Panc1 (cell line): Measurements from ENCODE around the gene GALNT18. TPM values are rescaled to one million over a fixed set of nuclear protein-coding genes. Genes with fewer than 3 reads are reported as not detected.

ENCODE experiments used
- ATAC-seq: fragments of 200-7000 bp; cut with Tn5 transposase; 2 replicates; pipeline ENCODE4 v1.9.1; 2020; ENCODE audit warnings: mild to moderate bottlenecking, moderate library complexity
- BruUV-seq: library from RNA; stranded (reverse); fragments of 400-500 nt; replicated peaks from 2 replicates; lab custom pipeline; 2021; lab: Mats Ljungman, UMichigan
- CTCF ChIA-PET: fragments of 300-600 bp; sonication (Branson Sonifier 250); formaldehyde crosslinking; loops from one replicate; lab custom pipeline; 2022; ENCODE audit warnings: antibody characterized with exemption; lab: Charles Lee
- POLR2A ChIA-PET: fragments of 300-600 bp; sonication (Branson Sonifier 250); formaldehyde crosslinking; loops from one replicate; lab custom pipeline; 2022; ENCODE audit warnings: antibody characterized with exemption; lab: Charles Lee
- DNase-seq: peaks from one replicate; pipeline ENCODE4 v3.0.0-alpha.2; 2010; ENCODE audit warnings: low read depth, low spot score
- H3K27ac ChIP-seq: 2 replicates; pipeline ENCODE4 v1.5.1; 2011; ENCODE audit warnings: mild to moderate bottlenecking, low read length, inconsistent platforms
- H3K27me3 ChIP-seq: fragments of 200-500 bp; sonication (Bioruptor generic); 2 replicates; pipeline ENCODE4 v1.6.0; 2014; ENCODE audit warnings: low read length, inconsistent platforms; ENCODE audit not compliant: control insufficient read depth, insufficient read depth
- H3K36me3 ChIP-seq: fragments of 200-500 bp; sonication (Bioruptor generic); 2 replicates; pipeline ENCODE4 v1.5.1; 2014; ENCODE audit warnings: inconsistent platforms, mild to moderate bottlenecking, low read length, moderate library complexity; ENCODE audit not compliant: control insufficient read depth, insufficient read depth
- H3K4me1 ChIP-seq: 2 replicates; pipeline ENCODE4 v1.5.1; 2011; ENCODE audit warnings: inconsistent platforms, mild to moderate bottlenecking, low read length, moderate library complexity; ENCODE audit not compliant: control insufficient read depth, insufficient read depth
- H3K4me3 ChIP-seq, 2 experiments: 2 replicates each; pipeline ENCODE4 v1.5.1; 2011 to 2012; ENCODE audit warnings: low read depth in 2 of 2, low read length in 2 of 2, mild to moderate bottlenecking in 2 of 2, inconsistent platforms in 1 of 2, moderate library complexity in 1 of 2
- H3K9me3 ChIP-seq: fragments of 200-500 bp; sonication (Bioruptor generic); 2 replicates; pipeline ENCODE4 v1.5.1; 2014; ENCODE audit warnings: low read depth, mild to moderate bottlenecking, inconsistent platforms, low read length, moderate library complexity; ENCODE audit not compliant: control insufficient read depth, insufficient read depth
- CTCF ChIP-seq: fragments of 450-650 bp; IDR thresholded peaks from 2 replicates; pipeline ENCODE4 v1.5.1; 2017; ENCODE audit warnings: mild to moderate bottlenecking
- POLR2AphosphoS5 ChIP-seq: IDR thresholded peaks from 2 replicates; pipeline ENCODE4 v1.6.1; 2012; ENCODE audit warnings: mild to moderate bottlenecking, low read depth, low read length, moderate library complexity
- REST ChIP-seq, 2 experiments: IDR thresholded peaks; 2 replicates each; pipeline ENCODE4 v1.6.1; 2011 to 2012; ENCODE audit warnings: low read depth in 2 of 2, control low read depth in 1 of 2, low read length in 1 of 2, mild to moderate bottlenecking in 1 of 2, moderate library complexity in 1 of 2; ENCODE audit not compliant: insufficient read depth in 1 of 2
- SIN3A ChIP-seq: IDR thresholded peaks from 2 replicates; pipeline ENCODE4 v1.6.1; 2012; ENCODE audit warnings: low read depth, mild to moderate bottlenecking, low read length, moderate library complexity, borderline replicate concordance; ENCODE audit not compliant: insufficient read depth
- TCF7L2 ChIP-seq: IDR thresholded peaks from 2 replicates; pipeline ENCODE4 v1.6.1; 2011; ENCODE audit warnings: mild to moderate bottlenecking, low read depth, low read length, inconsistent platforms
- in situ Hi-C: cut with HindIII; loops from 2 replicates; pipeline ENCODE4 v1.10.0; 2016; ENCODE audit warnings: low sequenced_read_pairs, low pct_unique_long_range_greater_than_20kb
- intact Hi-C: fragments of 100-400 bp; cut with micrococcal nuclease; formaldehyde crosslinking; loops from one replicate; pipeline ENCODE4 v1.10.0; 2022; ENCODE audit not compliant: unreplicated experiment
- total RNA-seq: library from RNA; stranded (reverse); gene quantifications from one replicate; pipeline ENCODE4 v1.2.1, GENCODE V29; 2021; ENCODE audit not compliant: unreplicated experiment

GALNT18 gene
- total RNA-seq, 1 experiment from 2014 or later = 8.6 TPM

GRCh38 chr11:11263238-11264005, 358.4 kb downstream of the GALNT18 start:
- ChIA-PET CTCF (no interaction called here), POLR2A (interaction anchor here (0.7 kb wide), 1 partner anchor 225 kb away, joined by 3 read pairs; no protein-coding TSS in a partner anchor)
- no peaks in the 10 kb centered on the region for H3K4me1 ChIP-seq
- no peaks in the 10 kb centered on the region for H3K36me3 ChIP-seq
- in situ Hi-C loops (no loop called here), intact Hi-C loops (loop anchor here (10.0 kb wide), 2 partner anchors 229 to 521 kb away; no protein-coding TSS in a partner anchor)
- no peak for DNase-seq
- no TSS peak for BruUV-seq
- H3K4me3 ChIP-seq = no peak overlapping the region
- H3K9me3 ChIP-seq = no peaks in the 10 kb centered on the region
- no peak overlapping the region for H3K27ac ChIP-seq
- ATAC-seq = no peak
- TF ChIP-seq SIN3A (no peak), POLR2AphosphoS5 (no peak), TCF7L2 (no peak), CTCF (no peak), REST (IDR thresholded peaks at IDR 0.05; ENCODE audit: insufficient read depth in 1 of 2, low read depth in 2 of 2, low read length in 1 of 2) (no peak)
- peaks cover 4% of the 10 kb centered on the region; the same call in 1 of the 2 replicates for H3K27me3 ChIP-seq

GRCh38 chr11:11262171-11262920, 359.5 kb downstream of the GALNT18 start:
- ATAC-seq = no peak
- no peak for TF ChIP-seq CTCF
- TF ChIP-seq SIN3A = no peak
- TF ChIP-seq TCF7L2 = no peak
- TF ChIP-seq REST (IDR thresholded peaks at IDR 0.05; ENCODE audit: insufficient read depth in 1 of 2, low read depth in 2 of 2, low read length in 1 of 2) = no peak
- no peak for TF ChIP-seq POLR2AphosphoS5
- H3K36me3 ChIP-seq = no peaks in the 10 kb centered on the region
- no peak overlapping the region for H3K4me3 ChIP-seq
- DNase-seq = no peak
- intact Hi-C loops = loop anchor here (10.0 kb wide), 2 partner anchors 228 to 522 kb away; no protein-coding TSS in a partner anchor
- in situ Hi-C loops = no loop called here
- H3K4me1 ChIP-seq = no peaks in the 10 kb centered on the region
- H3K27me3 ChIP-seq = peaks cover 4% of the 10 kb centered on the region; the same call in 1 of the 2 replicates
- no peak overlapping the region for H3K27ac ChIP-seq
- POLR2A ChIA-PET = interaction anchor here (0.7 kb wide), 1 partner anchor 224 kb away, joined by 3 read pairs; no protein-coding TSS in a partner anchor
- no TSS peak for BruUV-seq
- H3K9me3 ChIP-seq = no peaks in the 10 kb centered on the region
- CTCF ChIA-PET = no interaction called here
